ENCODE data around the gene SPATA13.
"Not testable (repeated sequence)": the region's sequence is repeated elsewhere in the genome, so short reads cannot be mapped to it uniquely, and the experiment has no call there.

The SPATA13 gene

GRCh38 chr13:24203273-24203672, 42.8 kb downstream of the SPATA13 start:
- DNase-seq: no peak

- peak in 1 of 2 donors; percentile 16 for DNase-seq
Measured at GRCh38 chr13:24203811-24204210, 43.3 kb downstream of the SPATA13 start.

GRCh38 chr13:24205076-24205475, 44.6 kb downstream of the SPATA13 start:
- not testable (repeated sequence) for DNase-seq

- no peak for DNase-seq
Measured at GRCh38 chr13:24207841-24208667, 47.5 kb downstream of the SPATA13 start.

- no peak for DNase-seq
Measured at GRCh38 chr13:24209138-24209537, 48.6 kb downstream of the SPATA13 start.

DNA sequence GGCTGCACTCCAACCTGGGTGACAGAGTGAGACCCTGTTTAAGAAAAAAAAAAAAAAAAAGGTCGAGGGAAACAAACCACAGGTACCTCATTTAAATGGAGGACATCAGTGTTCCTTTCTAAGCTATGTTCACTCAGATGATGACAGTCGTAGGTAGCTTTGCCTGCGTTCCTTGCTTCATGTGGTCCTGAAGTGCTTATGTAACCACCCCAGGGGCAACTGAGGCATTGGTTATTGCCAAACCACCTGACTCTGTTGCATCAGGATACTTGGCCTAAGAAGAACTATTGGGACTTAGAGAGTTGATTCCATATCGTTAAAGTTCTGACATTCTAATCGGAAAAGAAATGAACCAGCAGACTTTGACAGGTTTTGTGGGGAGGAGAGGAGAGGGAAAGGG, 51.7 kb downstream of the SPATA13 start:
- no peak for DNase-seq

GRCh38 chr13:24212674-24213073, 52.2 kb downstream of the SPATA13 start:
- no peak for DNase-seq

GRCh38 chr13:24213932-24214331, 53.4 kb downstream of the SPATA13 start:
- DNase-seq: no peak

GRCh38 chr13:24214528-24214927, 54.0 kb downstream of the SPATA13 start:
- no peak for DNase-seq

GRCh38 chr13:24215126-24215525, 54.6 kb downstream of the SPATA13 start:
- no peak for DNase-seq

GRCh38 chr13:24215732-24216131, 55.2 kb downstream of the SPATA13 start:
- no peak for DNase-seq

GRCh38 chr13:24216176-24216575, 55.7 kb downstream of the SPATA13 start:
- DNase-seq: no peak

DNA sequence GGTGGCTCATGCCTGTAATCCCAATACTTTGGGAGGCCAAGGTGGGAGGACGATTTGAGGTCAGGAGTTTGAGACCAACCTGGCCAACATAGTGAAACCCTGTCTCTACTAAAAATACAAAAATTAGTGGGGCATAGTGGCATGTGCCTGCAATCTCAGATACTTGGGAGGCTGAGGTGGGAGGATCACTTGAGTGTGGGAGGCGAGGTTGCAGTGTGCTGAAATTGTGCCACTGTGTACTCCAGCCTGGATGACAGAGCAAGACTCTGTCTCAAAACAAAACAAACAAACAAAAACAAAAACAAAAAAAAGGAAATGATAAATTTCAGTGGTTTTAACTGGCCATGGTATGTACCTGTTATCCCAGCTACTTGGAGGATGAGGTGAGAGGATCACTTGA, 56.3 kb downstream of the SPATA13 start:
- DNase-seq: not testable (repeated sequence)

DNA sequence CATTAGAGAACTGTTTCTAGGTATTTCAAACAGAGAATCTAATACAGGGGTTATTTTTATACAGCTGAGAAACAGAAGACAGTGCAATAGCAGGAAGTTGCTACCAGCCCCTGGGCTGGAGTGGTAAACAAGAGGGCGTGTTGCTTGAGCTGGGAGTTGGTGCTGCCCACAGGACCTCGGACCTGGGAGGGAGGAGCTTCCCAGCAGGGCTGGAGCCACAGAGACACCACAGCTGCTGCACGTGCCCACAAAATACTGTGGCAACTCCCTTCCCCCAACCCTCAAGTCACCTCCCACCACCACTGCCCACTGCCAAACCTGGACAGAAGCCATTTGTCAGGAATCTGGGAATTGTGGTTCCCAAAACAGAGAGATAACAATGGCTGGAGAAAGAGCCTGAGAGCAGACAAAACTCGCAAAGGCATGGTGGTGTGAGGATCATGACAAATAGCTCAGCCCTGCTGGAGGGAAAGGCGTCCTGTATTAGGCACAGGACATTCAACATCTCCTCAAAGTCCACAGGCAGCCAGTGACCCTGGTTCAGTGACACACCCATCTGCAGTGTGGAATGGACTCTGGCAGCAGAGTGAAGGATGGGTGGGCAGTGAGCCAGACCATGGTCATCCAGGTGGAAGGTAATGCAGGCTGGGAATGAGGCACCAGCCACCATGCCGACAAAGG, 57.2 kb downstream of the SPATA13 start:
- DNase-seq: no peak

DNA sequence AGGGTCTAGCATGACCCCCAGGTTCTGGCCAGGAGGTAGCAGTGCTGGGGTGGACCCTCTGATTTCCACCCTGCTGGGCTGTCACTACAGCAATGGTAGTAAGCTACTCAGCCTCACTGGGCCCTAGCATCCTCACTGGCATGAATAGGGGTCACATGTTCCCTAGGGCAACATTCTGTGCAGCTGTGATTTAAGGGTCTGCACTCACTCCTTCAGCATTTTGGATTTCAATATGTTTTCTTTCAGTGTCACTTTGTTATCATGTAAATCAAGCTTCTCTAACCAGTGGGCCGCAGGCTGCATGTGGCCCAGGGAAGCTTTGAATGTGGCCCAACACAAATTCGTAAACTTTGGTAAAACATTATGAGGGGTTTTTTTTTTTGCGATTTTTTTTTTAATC, 57.8 kb downstream of the SPATA13 start:
- no peak for DNase-seq

- DNase-seq: no peak
Measured at GRCh38 chr13:24218977-24219376, 58.5 kb downstream of the SPATA13 start.

GRCh38 chr13:24220086-24220703, 59.7 kb downstream of the SPATA13 start:
- DNase-seq: peak; percentile 64 to 79

DNA sequence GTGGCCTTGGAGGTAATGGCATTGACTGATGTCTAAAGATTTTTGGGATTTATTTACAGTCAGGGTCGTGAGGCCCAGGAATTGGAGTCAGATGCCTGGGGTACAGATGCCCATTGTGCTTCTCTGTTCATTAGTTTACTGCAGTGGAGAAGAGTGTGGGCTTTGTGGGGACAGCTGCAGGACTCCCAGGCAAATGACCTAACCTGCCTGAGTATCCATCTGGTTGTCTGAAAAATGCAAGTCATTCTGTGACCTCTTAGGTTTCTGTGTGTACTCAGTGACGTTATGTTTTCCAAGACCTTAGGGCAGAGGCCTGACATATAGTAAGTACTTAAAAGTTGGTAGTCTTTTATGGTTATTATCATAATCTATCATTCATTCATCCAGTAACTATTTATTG, 60.5 kb downstream of the SPATA13 start:
- DNase-seq: no peak

- DNase-seq: no peak
Measured at GRCh38 chr13:24222756-24223155, 62.2 kb downstream of the SPATA13 start.

DNA sequence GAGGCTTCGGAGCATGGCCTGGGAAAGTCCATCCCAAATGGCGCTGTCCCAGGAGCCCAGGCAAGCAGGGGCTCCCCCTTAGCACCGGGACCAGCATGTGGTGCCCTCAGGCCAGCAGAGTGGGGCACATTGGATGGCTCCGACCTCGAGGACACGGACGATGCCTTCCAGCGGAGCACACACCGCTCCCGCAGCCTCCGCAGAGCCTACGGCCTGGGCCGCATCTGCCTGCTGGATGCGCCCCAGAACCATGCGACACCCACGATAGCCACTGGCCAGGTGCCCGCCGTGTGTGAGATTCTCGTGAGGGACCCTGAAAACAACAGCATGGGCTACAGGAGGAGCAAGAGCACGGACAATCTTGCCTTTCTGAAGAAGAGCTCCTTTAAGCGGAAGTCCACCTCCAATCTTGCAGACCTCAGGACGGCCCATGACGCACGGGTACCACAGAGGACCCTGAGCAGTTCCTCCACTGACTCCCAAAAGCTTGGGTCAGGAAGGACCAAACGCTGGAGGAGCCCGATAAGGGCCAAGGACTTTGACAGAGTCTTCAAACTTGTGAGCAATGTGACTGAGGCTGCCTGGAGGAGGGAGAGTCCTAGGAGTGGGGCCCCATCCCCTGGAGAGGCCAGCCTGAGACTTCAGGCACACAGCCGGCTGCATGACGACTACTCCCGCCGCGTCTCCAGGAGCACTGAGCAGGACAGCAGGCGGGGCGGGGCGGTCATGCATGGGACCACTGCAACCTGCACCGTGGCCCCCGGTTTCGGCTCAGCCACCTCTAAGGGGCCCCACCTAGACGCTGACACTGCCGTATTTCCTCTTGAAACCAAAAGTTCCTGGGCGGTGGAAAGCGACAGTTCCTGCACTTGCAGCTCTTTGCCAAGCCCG, 63.1 kb downstream of the SPATA13 start:
- peak; percentile 14 to 23 for DNase-seq

GRCh38 chr13:24224232-24224680, 63.7 kb downstream of the SPATA13 start:
- DNase-seq: peak in 1 of 2 donors; percentile 19

DNA sequence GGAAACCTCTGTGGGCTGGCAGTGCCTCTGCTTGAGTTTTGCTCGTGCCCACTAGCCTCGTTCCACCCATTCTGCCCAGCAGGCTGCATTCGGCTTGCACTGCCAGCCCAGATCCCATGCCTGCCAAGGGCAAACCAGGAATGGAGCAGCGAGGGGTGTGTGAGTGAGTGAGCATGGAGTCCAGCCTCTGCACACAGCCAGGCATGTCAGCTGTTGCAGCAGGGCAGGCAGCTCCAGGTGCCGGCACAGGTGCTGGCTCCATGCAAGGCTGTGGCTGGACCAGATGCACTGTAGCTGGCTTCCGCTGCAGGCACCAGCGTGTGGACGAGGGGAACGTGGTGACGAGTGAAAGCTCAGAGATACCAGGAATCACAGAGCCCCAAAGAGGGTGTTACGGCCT, 64.5 kb downstream of the SPATA13 start:
- no peak for DNase-seq

- DNase-seq: no peak
Measured at GRCh38 chr13:24225930-24226329, 65.4 kb downstream of the SPATA13 start.

Measured in CD4-positive, alpha-beta T cell treated with Interleukin-4 for 1 hour (primary cell).